ENCODE measurements around the gene SLC4A4.

SLC4A4 gene

GRCh38 chr4:71356924-71357663 lies 18.3 kb downstream of the SLC4A4 start:
- DNase-seq (ENCODE audit: low read depth): no peak

GRCh38 chr4:71360844-71361243 lies 22.0 kb downstream of the SLC4A4 start:
- DNase-seq (ENCODE audit: low read depth): no peak

- DNase-seq (ENCODE audit: low read depth): no peak
Observed at GRCh38 chr4:71361476-71361875, 22.7 kb downstream of the SLC4A4 start.

GRCh38 chr4:71366766-71367165 lies 27.9 kb downstream of the SLC4A4 start:
- DNase-seq (ENCODE audit: low read depth): no peak

GRCh38 chr4:71367546-71367945 lies 28.7 kb downstream of the SLC4A4 start:
- DNase-seq (ENCODE audit: low read depth): no peak

GRCh38 chr4:71368906-71369305 lies 30.1 kb downstream of the SLC4A4 start:
- DNase-seq (ENCODE audit: low read depth): no peak

- DNase-seq (ENCODE audit: low read depth): no peak
Observed at GRCh38 chr4:71369536-71369935, 30.7 kb downstream of the SLC4A4 start.

- no peak for DNase-seq (ENCODE audit: low read depth)
Observed at GRCh38 chr4:71375494-71375893, 36.7 kb downstream of the SLC4A4 start.

- no peak for DNase-seq (ENCODE audit: low read depth)
Observed at GRCh38 chr4:71377561-71377960, 38.7 kb downstream of the SLC4A4 start.

- no peak for DNase-seq (ENCODE audit: low read depth)
Observed at GRCh38 chr4:71379126-71379525, 40.3 kb downstream of the SLC4A4 start.

- no peak for DNase-seq (ENCODE audit: low read depth)
Observed at GRCh38 chr4:71380788-71381187, 42.0 kb downstream of the SLC4A4 start.

GRCh38 chr4:71382125-71382899 lies 43.5 kb downstream of the SLC4A4 start:
- no peak for DNase-seq (ENCODE audit: low read depth)

GRCh38 chr4:71382900-71383560 lies 44.2 kb downstream of the SLC4A4 start:
- no peak for DNase-seq (ENCODE audit: low read depth)

GRCh38 chr4:71383984-71384383 lies 45.2 kb downstream of the SLC4A4 start:
- DNase-seq (ENCODE audit: low read depth): no peak

GRCh38 chr4:71389149-71389827 lies 50.5 kb downstream of the SLC4A4 start:
- no peak for DNase-seq (ENCODE audit: low read depth)

GRCh38 chr4:71392109-71392508 lies 53.3 kb downstream of the SLC4A4 start:
- no peak for DNase-seq (ENCODE audit: low read depth)

GRCh38 chr4:71396382-71396781 lies 57.6 kb downstream of the SLC4A4 start:
- DNase-seq (ENCODE audit: low read depth): no peak

GRCh38 chr4:71400810-71401209 lies 62.0 kb downstream of the SLC4A4 start:
- no peak for DNase-seq (ENCODE audit: low read depth)

GRCh38 chr4:71402616-71403015 lies 63.8 kb downstream of the SLC4A4 start:
- DNase-seq (ENCODE audit: low read depth): no peak

- no peak for DNase-seq (ENCODE audit: low read depth)
Observed at GRCh38 chr4:71404049-71404448, 65.2 kb downstream of the SLC4A4 start.

- DNase-seq (ENCODE audit: low read depth): no peak
Observed at GRCh38 chr4:71405791-71406190, 67.0 kb downstream of the SLC4A4 start.

GRCh38 chr4:71406459-71406963 lies 67.7 kb downstream of the SLC4A4 start:
- DNase-seq (ENCODE audit: low read depth): no peak

All from stimulated activated CD4-positive, alpha-beta T cell treated with anti-CD3 and anti-CD28 coated beads, Interleukin-2, amount 100 ng/mL, for 4 hours (primary cell).